ENCODE results near the gene TAOK1. TPM values are rescaled to one million over a fixed set of nuclear protein-coding genes. Genes with fewer than 3 reads are reported as not detected.

The TAOK1 gene
- total RNA-seq, 2 experiments from 2014 or later: 51.6 to 52.8 TPM

Other genes with a start within 250 kb of the TAOK1 start
- 10 to 100 TPM; 79.7 to 80.6 TPM for gene MYO18A, start 210.0 kb upstream of the TAOK1 start, total RNA-seq
- gene CRYBA1, start 143.5 kb upstream of the TAOK1 start, total RNA-seq: not detected
- gene NUFIP2, start 96.2 kb upstream of the TAOK1 start, total RNA-seq: 10 to 100 TPM; 64.7 to 68.4 TPM
- gene ABHD15, start 176.7 kb downstream of the TAOK1 start, total RNA-seq: 10 to 100 TPM; 20.0 to 20.4 TPM
- gene TP53I13, start 178.3 kb downstream of the TAOK1 start, total RNA-seq: 100 to 1,000 TPM; 154 to 155 TPM
- 10 to 100 TPM; 73.3 to 73.4 TPM for gene GIT1, start 199.3 kb downstream of the TAOK1 start, total RNA-seq
- gene ANKRD13B, start 202.8 kb downstream of the TAOK1 start, total RNA-seq: 1 to 10 TPM; 6.0 to 7.9 TPM
- 1 to 10 TPM; 8.2 to 9.0 TPM for gene CORO6, start 232.5 kb downstream of the TAOK1 start, total RNA-seq

All from activated naive CD8-positive, alpha-beta T cell treated with anti-CD3 and anti-CD28 coated beads, Interleukin-2, amount 10 ng/mL, durations not matched to agents 7 days and 5 days (primary cell).